Esophagus squamous epithelium (tissue), 4 donors: ENCODE results near the gene PSMB10.

Experiments
- POLR2A ChIP-seq, 4 donors: fragments of 450-650 bp; IDR thresholded peaks; one replicate each; pipeline ENCODE4 v1.6.1; 2017; ENCODE audit warnings: antibody characterized with exemption in 4 of 4, mild to moderate bottlenecking in 4 of 4, moderate library complexity in 3 of 4
- TF ChIP-seq, protein P1 (sequence below), 6 experiments: fragments of 450-650 bp in 4 of 6; fragments of 200-600 bp in 2 of 6; sonication (generic) in 2 of 6; IDR thresholded peaks; one replicate each; pipeline ENCODE4 v1.5.1; 2016 to 2019; ENCODE audit warnings: antibody characterized with exemption in 6 of 6, mild to moderate bottlenecking in 4 of 6, moderate library complexity in 4 of 6

DNA sequence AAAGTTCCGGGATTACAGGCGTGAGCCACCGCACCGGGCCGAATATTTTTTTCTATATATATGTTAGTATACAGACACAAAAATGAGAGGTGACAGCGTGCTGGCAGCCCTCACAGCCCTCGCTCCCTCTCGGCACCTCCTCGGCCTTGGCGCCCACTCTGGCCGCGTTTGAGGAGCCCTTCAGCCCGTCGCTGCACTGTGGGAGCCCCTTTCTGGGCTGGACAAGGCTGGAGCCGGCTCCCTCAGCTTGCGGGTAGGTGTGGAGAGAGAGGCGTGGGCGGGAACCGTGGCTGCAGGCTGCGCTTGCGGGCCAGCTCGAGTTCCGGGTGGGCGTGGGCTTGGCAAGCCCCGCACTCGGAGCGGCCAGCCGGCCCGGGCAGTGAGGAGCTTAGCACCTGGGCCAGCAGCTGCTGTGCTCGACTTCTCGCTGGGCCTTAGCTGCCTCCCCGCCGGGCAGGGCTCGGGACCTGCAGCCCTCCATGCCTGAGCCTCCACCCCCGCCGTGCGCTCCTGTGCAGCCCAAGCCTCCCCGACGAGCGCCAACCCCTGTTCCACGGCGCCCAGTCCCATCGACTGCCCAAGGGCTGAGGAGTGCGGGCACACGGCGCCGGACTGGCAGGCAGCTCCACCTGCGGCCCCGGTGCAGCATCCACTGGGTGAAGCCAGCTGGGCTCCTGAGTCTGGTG lies 45.5 kb upstream of the PSMB10 start:
- TF ChIP-seq, protein P1, sequence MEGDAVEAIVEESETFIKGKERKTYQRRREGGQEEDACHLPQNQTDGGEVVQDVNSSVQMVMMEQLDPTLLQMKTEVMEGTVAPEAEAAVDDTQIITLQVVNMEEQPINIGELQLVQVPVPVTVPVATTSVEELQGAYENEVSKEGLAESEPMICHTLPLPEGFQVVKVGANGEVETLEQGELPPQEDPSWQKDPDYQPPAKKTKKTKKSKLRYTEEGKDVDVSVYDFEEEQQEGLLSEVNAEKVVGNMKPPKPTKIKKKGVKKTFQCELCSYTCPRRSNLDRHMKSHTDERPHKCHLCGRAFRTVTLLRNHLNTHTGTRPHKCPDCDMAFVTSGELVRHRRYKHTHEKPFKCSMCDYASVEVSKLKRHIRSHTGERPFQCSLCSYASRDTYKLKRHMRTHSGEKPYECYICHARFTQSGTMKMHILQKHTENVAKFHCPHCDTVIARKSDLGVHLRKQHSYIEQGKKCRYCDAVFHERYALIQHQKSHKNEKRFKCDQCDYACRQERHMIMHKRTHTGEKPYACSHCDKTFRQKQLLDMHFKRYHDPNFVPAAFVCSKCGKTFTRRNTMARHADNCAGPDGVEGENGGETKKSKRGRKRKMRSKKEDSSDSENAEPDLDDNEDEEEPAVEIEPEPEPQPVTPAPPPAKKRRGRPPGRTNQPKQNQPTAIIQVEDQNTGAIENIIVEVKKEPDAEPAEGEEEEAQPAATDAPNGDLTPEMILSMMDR (IDR thresholded peaks at IDR 0.05) = no peak
- no peak for TF ChIP-seq POLR2A (IDR thresholded peaks at IDR 0.05)
